Measurements from ENCODE around the gene CPB2.

The CPB2 gene

DNA sequence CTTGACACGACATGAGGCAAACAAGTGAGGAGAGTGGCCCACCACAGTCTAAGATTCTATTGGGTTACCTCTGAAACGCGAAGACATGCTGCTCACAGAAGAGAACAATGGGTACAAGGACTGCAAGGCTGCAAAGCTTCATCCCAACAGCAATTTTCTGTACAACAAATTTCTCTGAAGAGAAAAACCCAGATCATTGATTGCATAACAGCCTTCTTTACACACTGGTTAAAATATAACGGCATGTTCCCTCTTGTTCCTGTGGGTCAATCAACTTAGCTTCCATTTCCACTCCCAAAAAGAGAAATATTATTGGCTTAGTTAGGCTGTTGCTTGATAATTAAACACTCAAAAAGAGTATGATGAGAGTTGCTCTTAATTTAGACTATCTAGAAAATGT, at the start of gene CPB2:
CPB2 (minus strand) TSS at position 166 of the 400 bp plus-strand sequence; CDS start at position 142, 24 bp downstream.
- H3K4me3 ChIP-seq = no peak within 1 kb of the TSS
- no peak within 1 kb of the TSS for H3K27ac ChIP-seq
- DNase-seq (ENCODE audit: low spot score) = no peak
- no peak for TF ChIP-seq CTCF (IDR thresholded peaks at IDR 0.05)

- TF ChIP-seq CTCF (IDR thresholded peaks at IDR 0.05) = no peak
- no peak for DNase-seq (ENCODE audit: low spot score)
- Histone ChIP-seq H3K4me3 (no peak overlapping the region), H3K27ac (no peak overlapping the region)
Measured at GRCh38 chr13:46154136-46154801, 49.4 kb upstream of the CPB2 start.

- Histone ChIP-seq H3K27ac (no peak overlapping the region), H3K4me3 (no peak overlapping the region)
Measured at GRCh38 chr13:46152627-46153328, 47.9 kb upstream of the CPB2 start.

DNA sequence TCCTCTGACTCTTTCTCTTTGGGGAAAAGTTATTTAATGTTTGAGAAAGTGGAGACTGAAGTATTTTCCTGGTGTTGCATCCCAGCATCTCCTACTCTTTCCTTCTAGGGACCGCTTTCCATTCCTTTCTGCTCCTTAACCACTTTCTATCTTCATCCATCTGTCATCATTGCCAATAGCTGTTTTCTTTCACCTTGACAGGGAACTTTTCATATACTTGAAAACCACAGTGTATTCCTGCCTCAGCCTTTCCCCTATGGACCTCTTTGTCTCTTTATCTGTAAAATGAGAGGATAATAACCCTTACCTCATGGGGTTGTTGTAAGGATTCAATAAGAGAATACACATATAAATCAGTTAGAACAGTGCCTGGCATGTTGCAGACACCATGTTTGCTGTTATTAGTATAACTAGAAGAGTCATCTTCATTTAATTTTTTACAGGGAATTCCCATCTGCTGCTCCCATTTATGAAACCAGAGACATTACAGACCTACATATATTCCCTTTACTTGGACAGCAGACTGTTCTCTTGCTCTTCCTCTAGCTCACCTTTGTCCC, 45.4 kb upstream of the CPB2 start:
- H3K4me3 ChIP-seq = no peak overlapping the region
- DNase-seq (ENCODE audit: low spot score) = no peak
- no peak for TF ChIP-seq CTCF (IDR thresholded peaks at IDR 0.05)
- no peak overlapping the region for H3K27ac ChIP-seq

More at GRCh38 chr13:46152627-46153328, 47.9 kb upstream of the CPB2 start:
- no peak for DNase-seq (ENCODE audit: low spot score)
- TF ChIP-seq CTCF (IDR thresholded peaks at IDR 0.05) = no peak

- no peak overlapping the region for H3K4me3 ChIP-seq
- H3K27ac ChIP-seq = no peak overlapping the region
- no peak for DNase-seq (ENCODE audit: low spot score)
- TF ChIP-seq CTCF (IDR thresholded peaks at IDR 0.05) = no peak
Measured at GRCh38 chr13:46149272-46150133, 44.7 kb upstream of the CPB2 start.

DNA sequence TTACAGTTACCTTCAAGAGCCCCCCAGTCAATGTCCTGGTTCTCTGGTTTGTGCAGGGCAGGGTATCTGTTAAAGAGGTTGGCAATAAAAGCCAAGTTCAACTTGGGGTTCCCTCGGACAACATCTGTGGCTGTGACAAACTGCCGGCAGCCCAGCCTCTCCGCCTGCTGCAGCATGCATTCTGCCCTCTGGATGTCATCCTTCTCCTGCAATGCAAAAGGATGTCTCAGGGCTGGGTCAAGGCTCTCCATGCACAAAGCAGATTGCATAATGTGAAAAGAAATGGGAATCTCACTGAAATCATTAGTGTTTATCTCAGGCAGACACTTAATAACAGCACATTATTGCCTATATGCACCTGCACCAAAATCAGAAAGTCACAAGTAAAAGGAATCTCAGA, 42.1 kb upstream of the CPB2 start:
- DNase-seq (ENCODE audit: low spot score) = no peak
- TF ChIP-seq CTCF (IDR thresholded peaks at IDR 0.05) = no peak

More for the DNA sequence above, 42.1 kb upstream of the CPB2 start:
- H3K27ac ChIP-seq = no peak overlapping the region
- H3K4me3 ChIP-seq = no peak overlapping the region
